NK-92 treated with Interleukin-12 subunit alpha and Interleukin-12 subunit beta, amount 100 ng/mL, for 24 hours (cell line): ENCODE measurements around the gene RNASE2.
"Not testable (repeated sequence)": the region's sequence is repeated elsewhere in the genome, so short reads cannot be mapped to it uniquely, and the experiment has no call there.

Experiments
- DNase-seq: peaks from one replicate; lab custom pipeline; 2025; lab: John Stamatoyannopoulos, UW

The RNASE2 gene

GRCh38 chr14:20954736-20955537, at the start of gene RNASE2:
Gene RNASE2, plus strand, starts transcription at chr14:20955487. Its CDS starts 285 bp downstream, at chr14:20955772.
- not testable (repeated sequence) for DNase-seq

GRCh38 chr14:20905676-20906075, 49.6 kb upstream of the RNASE2 start:
- no peak for DNase-seq

GRCh38 chr14:20907214-20907613, 48.1 kb upstream of the RNASE2 start:
- no peak for DNase-seq

- DNase-seq = not testable (repeated sequence)
These were observed 44.5 kb upstream of the RNASE2 start for GRCh38 chr14:20910822-20911221.

- not testable (repeated sequence) for DNase-seq
These were observed 36.1 kb upstream of the RNASE2 start for GRCh38 chr14:20919038-20919756.

- not testable (repeated sequence) for DNase-seq
These were observed 31.5 kb upstream of the RNASE2 start for GRCh38 chr14:20923766-20924297.

GRCh38 chr14:20934148-20934762, 21.0 kb upstream of the RNASE2 start:
- peak; percentile 15 for DNase-seq

- DNase-seq = no peak
These were observed 19.8 kb upstream of the RNASE2 start for GRCh38 chr14:20935303-20935984.

- not testable (repeated sequence) for DNase-seq
These were observed 10.1 kb upstream of the RNASE2 start for GRCh38 chr14:20945146-20945545.

- DNase-seq = not testable (repeated sequence)
These were observed 8.6 kb upstream of the RNASE2 start for GRCh38 chr14:20946707-20947106.

- not testable (repeated sequence) for DNase-seq
These were observed 219 bp downstream of the RNASE2 start for GRCh38 chr14:20955538-20955873.

- DNase-seq = no peak
These were observed 1.2 kb downstream of the RNASE2 start for GRCh38 chr14:20956376-20956976.

GRCh38 chr14:20958946-20959345, 3.7 kb downstream of the RNASE2 start:
- not testable (repeated sequence) for DNase-seq

GRCh38 chr14:20969336-20969735, 14.0 kb downstream of the RNASE2 start:
- no peak for DNase-seq

GRCh38 chr14:20970647-20970982, 15.3 kb downstream of the RNASE2 start:
- DNase-seq = no peak

- peak; percentile 58 for DNase-seq
These were observed 15.9 kb downstream of the RNASE2 start for GRCh38 chr14:20970983-20971704.

GRCh38 chr14:20971705-20972021, 16.4 kb downstream of the RNASE2 start:
- no peak for DNase-seq

- no peak for DNase-seq
These were observed 18.2 kb downstream of the RNASE2 start for GRCh38 chr14:20973501-20973900.

- no peak for DNase-seq
These were observed 21.0 kb downstream of the RNASE2 start for GRCh38 chr14:20976291-20976690.

GRCh38 chr14:20978687-20979086, 23.4 kb downstream of the RNASE2 start:
- DNase-seq = no peak

- no peak for DNase-seq
These were observed 25.6 kb downstream of the RNASE2 start for GRCh38 chr14:20980906-20981305.
